SH-SY5Y (cell line): ENCODE measurements around the gene MPST.

Experiments
- GATA2 ChIP-seq: IDR thresholded peaks from 2 replicates; pipeline ENCODE4 v1.6.1; 2011; ENCODE audit warnings: mild to moderate bottlenecking, low read depth, low read length
- GATA3 ChIP-seq: IDR thresholded peaks from 2 replicates; pipeline ENCODE4 v1.6.1; 2011; ENCODE audit warnings: low read depth, mild to moderate bottlenecking, low read length, moderate library complexity

GRCh38 chr22:37000676-37001534 lies 18.6 kb upstream of the MPST start:
- TF ChIP-seq GATA2 (no peak), GATA3 (no peak)
